NCI-H510A (cell line): Measurements from ENCODE around the gene ARPC3.
A peak's percentile ranks its signal among the peaks of the same experiment; 100 is the strongest.
"Not testable (repeated sequence)": the region's sequence is repeated elsewhere in the genome, so short reads cannot be mapped to it uniquely, and the experiment has no call there.

Source experiments
- DNase-seq: peaks from one replicate; lab custom pipeline; 2025; lab: John Stamatoyannopoulos, UW

ARPC3 gene

GRCh38 chr12:110449799-110450497, at the start of gene ARPC3:
ARPC3 (minus strand) TSS chr12:110450337; CDS start chr12:110450260, 77 bp downstream.
- peak; percentile 87 for DNase-seq

- DNase-seq, result no peak
Observed at GRCh38 chr12:110498984-110499706, 49.0 kb upstream of the ARPC3 start.

GRCh38 chr12:110475426-110475825, 25.3 kb upstream of the ARPC3 start:
- DNase-seq, result no peak

GRCh38 chr12:110468214-110469048, 18.3 kb upstream of the ARPC3 start, which contains the start of the genes FAM216A and GPN3:
FAM216A (plus strand) TSS chr12:110468845; CDS start chr12:110468876, 31 bp downstream.
GPN3 (minus strand) TSS chr12:110468257; CDS start chr12:110468203, 54 bp downstream.
- DNase-seq, result peak; percentile 94

GRCh38 chr12:110467847-110468213, 17.7 kb upstream of the ARPC3 start:
- DNase-seq, result no peak

GRCh38 chr12:110466791-110467190, 16.7 kb upstream of the ARPC3 start:
- no peak for DNase-seq

GRCh38 chr12:110465765-110466164, 15.6 kb upstream of the ARPC3 start:
- DNase-seq, result not testable (repeated sequence)

- no peak for DNase-seq
Observed at GRCh38 chr12:110465024-110465423, 14.9 kb upstream of the ARPC3 start.

- not testable (repeated sequence) for DNase-seq
Observed at GRCh38 chr12:110461189-110461588, 11.1 kb upstream of the ARPC3 start.

- no peak for DNase-seq
Observed at GRCh38 chr12:110458756-110459155, 8.6 kb upstream of the ARPC3 start.

GRCh38 chr12:110453569-110454296, 3.6 kb upstream of the ARPC3 start:
- no peak for DNase-seq

GRCh38 chr12:110451263-110451662, 1.1 kb upstream of the ARPC3 start:
- DNase-seq, result no peak

- no peak for DNase-seq
Observed at GRCh38 chr12:110444455-110444854, 5.7 kb downstream of the ARPC3 start.

- DNase-seq, result no peak
Observed at GRCh38 chr12:110436231-110436630, 13.9 kb downstream of the ARPC3 start.

GRCh38 chr12:110431957-110432587, 18.1 kb downstream of the ARPC3 start:
- DNase-seq, result no peak

GRCh38 chr12:110429676-110430075, 20.5 kb downstream of the ARPC3 start:
- not testable (repeated sequence) for DNase-seq

GRCh38 chr12:110426406-110426805, 23.7 kb downstream of the ARPC3 start:
- no peak for DNase-seq

- no peak for DNase-seq
Observed at GRCh38 chr12:110424237-110424636, 25.9 kb downstream of the ARPC3 start.

GRCh38 chr12:110421701-110422100, 28.4 kb downstream of the ARPC3 start:
- DNase-seq, result no peak

- no peak for DNase-seq
Observed at GRCh38 chr12:110421159-110421661, 28.9 kb downstream of the ARPC3 start.

GRCh38 chr12:110420644-110421043, 29.5 kb downstream of the ARPC3 start:
- not testable (repeated sequence) for DNase-seq
